Activated T-cell treated with anti-CD3 and anti-CD28 coated beads for 48 hours (primary cell): ENCODE results near the gene TBC1D2B.
A peak's percentile ranks its signal among the peaks of the same experiment; 100 is the strongest.
"Not testable (repeated sequence)": the region's sequence is repeated elsewhere in the genome, so short reads cannot be mapped to it uniquely, and the experiment has no call there.

Experiments used
- DNase-seq: peaks from one replicate; pipeline ENCODE4 v3.0.0-alpha.2; 2020; ENCODE audit warnings: low read depth

The TBC1D2B gene

DNA sequence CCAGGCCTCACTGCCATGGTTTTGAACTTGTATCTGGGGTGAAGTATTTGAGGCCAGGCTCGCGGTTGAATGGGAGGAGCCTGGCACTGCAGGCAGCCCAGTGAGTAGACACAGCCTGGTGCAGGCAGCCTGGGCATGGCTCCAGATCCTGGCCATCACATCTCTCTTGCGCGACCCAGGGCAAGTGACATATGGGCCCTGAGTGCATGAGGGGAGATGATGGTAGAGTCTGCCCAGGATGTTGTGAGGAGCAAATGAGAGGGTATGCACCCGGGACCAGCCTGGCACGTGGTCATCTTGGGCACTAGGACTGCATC is 103.5 kb downstream of the TBC1D2B start:
- DNase-seq, result no peak

DNA sequence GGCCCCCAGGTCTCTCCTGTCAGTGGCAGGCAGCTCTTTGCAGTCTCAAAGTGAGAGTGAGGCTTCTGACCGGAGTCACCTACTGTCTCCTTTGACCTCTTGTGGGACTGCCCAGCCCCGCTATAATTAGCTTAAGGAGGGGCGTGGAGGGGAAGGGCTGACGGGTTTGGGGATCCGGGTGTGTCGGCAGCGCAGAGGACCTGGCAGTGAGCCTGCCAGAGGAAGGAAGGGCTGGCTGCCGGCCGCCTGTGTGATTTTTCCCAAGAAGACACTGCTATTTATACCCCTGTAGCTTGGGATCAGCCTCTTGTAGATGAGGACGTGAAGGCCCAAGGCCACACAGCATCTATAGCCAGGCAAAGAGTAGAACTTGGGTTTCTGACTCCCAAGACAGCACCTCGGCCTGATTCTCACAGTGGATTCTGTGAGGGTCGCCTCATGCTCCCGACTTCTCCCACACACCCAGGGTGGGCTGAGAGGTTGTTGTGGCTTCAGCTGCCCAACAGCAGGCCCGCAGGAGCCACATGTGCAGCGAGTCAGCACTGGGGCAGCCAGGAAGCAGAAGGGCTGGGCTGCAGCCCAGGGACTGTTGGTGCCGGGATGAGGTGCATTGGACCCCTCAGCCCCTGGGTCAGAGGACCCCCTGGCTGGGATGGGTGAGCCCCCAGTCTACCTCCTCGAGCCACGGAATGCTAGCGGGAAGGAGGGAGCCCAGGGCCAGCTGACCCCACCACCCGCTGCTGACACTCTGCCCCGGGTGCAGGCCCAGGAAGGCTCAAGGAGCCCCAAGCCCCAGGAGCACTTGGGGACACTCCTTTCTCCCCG is 104.0 kb downstream of the TBC1D2B start:
- DNase-seq, result not testable (repeated sequence)

DNA sequence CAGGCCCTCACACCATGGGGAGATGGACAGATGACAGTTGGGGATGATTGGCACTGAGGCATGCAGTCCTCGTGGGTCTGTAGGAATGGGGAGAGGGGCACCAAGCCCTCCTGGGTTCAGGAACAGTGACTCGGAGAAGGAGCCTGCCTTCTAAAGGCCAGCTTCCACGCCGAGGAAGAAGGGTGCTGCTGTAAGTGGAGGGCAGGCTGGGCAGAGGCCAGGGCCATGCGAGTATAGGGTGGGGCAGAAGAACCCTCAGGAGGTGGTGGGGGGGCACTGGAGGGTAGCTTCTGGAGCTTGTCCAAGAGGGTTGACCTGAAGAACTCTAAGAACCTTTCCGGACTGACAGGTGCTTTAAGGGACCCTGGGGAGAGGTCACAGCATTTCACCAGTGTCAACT is 104.8 kb downstream of the TBC1D2B start:
- not testable (repeated sequence) for DNase-seq

DNA sequence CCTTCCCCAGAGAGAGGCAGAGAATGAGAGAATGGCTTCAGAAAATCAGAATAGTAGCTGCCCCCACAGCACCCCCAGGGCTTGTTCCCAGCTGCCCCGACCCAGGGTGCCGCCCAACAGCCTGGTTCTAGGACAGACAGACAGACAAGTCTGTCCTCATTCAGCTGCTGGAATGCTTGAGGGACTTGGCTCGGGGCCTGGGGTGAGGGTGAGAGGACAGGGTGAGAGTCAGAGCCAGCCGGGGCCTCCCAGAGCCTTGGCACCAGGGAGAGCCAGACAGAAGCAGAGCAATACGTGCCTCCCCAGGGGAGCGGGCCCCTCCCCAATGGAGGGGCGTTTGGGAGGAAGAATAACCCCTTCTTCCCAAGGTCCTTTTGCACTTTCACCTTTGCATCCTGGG is 105.6 kb downstream of the TBC1D2B start:
- not testable (repeated sequence) for DNase-seq

DNA sequence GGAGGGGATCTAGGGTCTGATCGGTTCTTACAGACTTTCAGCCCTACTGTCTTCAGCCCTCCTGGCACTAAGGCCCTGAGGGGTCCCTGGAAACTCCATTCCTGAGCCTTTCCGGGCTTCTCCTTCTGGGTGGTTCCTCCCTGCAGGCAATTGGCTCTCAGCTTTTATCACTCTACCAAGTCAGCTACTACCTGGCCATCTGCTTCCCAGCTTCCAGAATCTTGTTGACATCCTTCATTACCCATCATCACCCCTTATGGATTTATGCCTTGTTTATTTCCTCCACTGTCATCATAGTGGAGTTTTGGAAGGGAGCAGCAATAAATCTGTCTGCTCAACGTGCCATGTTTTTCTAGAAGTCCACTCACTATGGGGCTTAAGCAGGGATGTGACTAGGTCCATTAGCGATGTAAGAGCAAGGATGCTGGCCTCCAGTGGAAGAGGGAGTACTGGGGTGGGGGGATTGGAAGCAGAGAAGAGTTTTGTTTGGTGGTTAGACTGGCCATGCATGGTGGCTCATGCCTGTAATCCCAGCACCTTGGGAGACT is 106.6 kb downstream of the TBC1D2B start:
- not testable (repeated sequence) for DNase-seq

DNA sequence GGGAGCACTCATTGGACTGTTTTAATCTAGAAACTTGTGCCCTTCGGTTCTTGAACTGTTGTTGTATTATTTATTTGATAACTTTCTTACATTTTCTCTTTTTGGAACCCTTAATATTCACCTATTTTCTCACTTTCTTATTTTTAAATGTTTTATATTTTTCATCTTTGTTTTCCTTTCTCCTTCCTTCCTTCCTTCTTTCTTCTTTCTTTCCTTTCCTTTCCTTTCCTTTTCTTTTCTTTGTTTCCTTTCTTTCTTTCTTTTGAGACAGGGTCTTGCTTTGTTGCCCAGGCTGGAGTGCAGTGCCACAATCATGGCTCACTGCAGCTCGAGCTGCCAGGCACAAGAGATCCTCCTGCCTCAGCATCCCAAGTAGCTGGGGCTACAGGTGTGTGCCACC is 108.5 kb downstream of the TBC1D2B start:
- no peak for DNase-seq

- no peak for DNase-seq
These were observed 109.7 kb downstream of the TBC1D2B start for GRCh38 chr15:77967798-77968197.

- not testable (repeated sequence) for DNase-seq
These were observed 110.3 kb downstream of the TBC1D2B start for GRCh38 chr15:77967235-77967615.

DNA sequence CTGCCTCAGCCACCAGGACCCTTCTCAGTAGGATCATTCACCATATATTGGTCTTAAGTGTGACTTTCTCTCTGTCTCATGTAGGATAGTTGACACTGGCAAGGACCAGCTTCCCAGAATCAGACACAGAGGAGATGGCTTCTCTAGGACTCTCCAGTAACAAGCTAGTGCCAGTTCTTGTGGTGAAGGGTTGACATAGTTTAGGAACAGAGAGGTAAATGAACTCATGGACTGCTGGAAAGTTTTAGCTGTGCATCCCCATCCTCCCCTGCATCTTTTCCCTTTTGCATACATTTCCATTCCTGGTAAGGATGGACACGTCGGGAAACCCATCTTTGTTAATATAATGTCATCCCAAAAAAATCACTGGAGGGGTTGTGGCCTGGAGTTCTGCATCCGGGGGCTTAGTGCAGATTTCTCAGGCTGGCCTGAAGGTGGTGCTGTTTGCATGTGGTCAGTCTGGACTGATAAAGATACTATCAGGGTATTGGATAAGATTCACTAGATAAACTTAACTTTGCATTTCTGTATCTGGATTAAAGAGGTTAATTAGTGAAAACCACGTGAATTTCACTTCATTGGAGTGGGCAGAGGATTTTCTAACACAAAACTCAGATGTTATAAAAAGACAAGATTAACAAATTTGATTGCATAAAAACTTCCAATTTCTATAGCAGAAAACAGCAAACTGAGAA is 110.8 kb downstream of the TBC1D2B start:
- DNase-seq, result no peak

- no peak for DNase-seq
These were observed 113.3 kb downstream of the TBC1D2B start for GRCh38 chr15:77964193-77964592.

DNA sequence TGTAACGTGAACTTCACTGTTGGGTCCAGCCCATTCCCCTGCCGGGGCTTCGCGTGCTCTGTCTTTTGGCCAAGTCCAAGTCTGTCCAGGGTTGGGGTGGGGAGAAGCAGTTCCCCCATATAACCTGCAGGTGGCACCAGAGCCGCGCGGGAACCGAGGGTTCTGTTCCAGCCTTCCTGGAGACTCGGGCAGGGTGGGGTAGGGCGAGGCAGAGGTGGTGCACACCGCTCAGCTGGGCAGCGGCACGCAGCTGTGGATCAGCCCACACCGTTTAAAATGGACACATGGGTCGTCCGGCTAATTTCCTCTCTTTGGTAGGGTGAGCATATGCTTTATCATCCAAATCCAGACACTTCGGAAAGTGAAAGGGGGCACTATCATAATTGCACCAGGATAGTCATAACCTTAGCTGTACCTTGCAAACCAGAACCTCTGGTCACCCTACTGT is 118.1 kb downstream of the TBC1D2B start:
- DNase-seq, result peak; percentile 76

DNA sequence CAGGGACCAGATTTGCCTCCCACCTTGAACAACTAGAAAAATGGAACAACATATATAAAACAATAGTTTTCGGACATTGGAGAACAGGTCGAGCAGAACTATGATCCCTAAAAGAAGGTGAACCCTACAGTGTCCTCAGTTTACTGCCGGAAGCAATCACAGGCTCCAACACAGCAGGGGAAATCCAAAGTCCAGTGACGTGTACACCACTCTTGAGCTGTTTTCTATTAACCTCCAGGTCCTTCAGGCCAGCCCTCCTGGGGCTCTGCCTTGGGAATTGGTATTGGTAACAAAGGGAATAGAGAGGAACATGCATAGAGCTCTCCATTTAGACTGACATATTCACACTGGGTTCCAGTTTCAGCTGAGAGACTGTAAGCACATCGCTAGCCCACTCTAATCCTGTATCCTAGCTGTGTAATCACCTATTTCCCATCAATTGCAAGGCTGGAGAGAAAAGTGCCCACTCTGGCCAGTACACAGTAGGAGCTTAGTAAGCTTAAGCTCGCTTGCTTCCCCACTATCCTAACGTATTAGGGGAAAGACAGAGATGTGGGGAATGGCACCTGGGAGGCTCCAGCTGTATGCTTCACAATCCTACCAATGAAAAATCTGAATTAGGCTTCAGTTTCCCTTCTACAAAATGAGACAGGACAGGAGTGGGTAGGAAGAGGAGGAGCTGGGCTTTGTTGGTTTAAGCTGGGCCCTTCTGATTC is 118.6 kb downstream of the TBC1D2B start:
- not testable (repeated sequence) for DNase-seq

DNA sequence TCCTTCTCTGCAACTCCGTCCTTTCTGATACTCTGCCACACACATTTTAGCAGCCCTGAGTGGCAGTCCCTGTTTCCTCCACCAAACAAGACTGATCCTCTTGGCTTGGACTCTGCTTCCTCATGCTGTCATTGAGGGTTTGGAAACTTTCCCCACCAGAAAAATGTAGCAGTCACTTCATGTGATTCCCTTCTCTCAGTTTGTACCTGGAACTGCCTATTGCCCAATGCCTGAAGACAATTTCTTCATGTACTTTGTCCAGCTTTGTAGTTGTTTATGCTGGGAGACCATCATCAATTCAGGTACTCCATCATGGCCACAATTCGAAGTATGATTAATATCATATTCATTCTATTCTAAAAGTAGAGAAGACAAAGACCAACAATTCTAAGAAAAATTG is 119.5 kb downstream of the TBC1D2B start:
- DNase-seq, result not testable (repeated sequence)

DNA sequence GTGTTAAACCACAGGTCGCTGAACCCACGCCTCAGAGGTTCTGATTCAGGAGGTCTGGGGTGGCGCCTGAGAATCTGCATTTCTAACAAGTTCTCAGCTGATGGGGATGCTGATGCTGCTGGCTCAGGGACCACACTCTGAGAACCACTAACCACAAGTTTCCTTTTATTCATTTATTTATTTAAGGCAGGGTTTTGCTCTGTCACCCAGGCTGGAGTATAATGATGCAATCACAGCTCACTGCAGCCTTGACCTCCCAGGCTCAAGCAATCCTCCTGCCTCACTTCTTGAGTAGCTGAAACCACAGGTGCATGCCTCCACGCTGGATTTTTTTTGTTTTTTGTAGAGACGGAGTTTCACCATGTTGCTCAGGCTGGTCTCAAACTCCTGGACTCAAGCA is 123.6 kb downstream of the TBC1D2B start:
- DNase-seq, result peak; percentile 31

- DNase-seq, result peak; percentile 14
These were observed 124.5 kb downstream of the TBC1D2B start for GRCh38 chr15:77952928-77953446.

DNA sequence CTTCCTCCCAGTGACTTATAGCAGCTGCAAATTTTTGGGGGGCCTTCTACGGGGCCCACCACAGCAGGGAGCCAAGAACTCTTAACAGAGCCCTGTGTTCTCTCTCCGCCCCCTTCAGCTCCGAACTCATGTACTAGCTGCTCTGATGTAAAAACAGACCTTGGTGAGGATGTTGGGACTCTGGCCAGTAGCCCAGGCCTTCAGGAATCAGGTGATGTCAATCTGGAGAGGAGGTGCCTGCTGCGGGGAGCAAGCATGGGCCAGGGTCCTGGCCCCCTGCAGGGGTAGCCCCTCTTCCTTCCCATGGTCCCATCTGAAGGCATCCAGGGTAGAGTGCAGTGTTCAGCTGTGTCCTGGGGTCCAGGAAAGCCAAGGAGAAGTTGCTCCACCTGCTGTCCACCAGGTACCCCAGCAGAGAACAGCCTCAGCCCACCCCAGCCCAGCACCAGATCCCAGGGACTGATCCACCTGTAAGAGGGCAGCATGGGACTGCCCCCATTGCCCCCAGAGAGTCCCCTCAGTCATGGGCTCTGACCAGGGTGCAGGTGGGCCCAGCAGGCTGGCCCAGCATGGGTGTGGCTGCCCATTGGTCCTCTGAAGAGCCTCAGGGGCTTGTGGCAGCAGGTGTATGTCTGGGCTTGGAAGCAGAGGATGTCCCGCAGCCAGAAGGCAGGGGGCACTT is 126.3 kb downstream of the TBC1D2B start:
- not testable (repeated sequence) for DNase-seq

GRCh38 chr15:77950470-77950869 is 127.0 kb downstream of the TBC1D2B start:
- DNase-seq, result not testable (repeated sequence)

- no peak for DNase-seq
These were observed 131.9 kb downstream of the TBC1D2B start for GRCh38 chr15:77945566-77945965.
